SK-N-SH (cell line): Measurements from ENCODE around the gene VWA5B2. TPM values are rescaled to one million over a fixed set of nuclear protein-coding genes. Genes with fewer than 3 reads are reported as not detected.

Source experiments
- CTCF ChIA-PET: fragments of 300-600, 350-600 bp; formaldehyde crosslinking; extraction: SDS; loops from one replicate; lab custom pipeline; 2021; lab: Yijun Ruan, JAX
- POLR2A ChIA-PET: fragments of 350-600 bp; sonication (Branson Sonifier 250); formaldehyde crosslinking; extraction: SDS; loops from one replicate; lab custom pipeline; 2020; ENCODE audit warnings: antibody characterized with exemption, inconsistent platforms; lab: Yijun Ruan, JAX
- DNase-seq: peaks from one replicate; pipeline ENCODE4 v3.0.0; 2012
- H2AFZ ChIP-seq: fragments of 200-600 bp; sonication (generic); 2 replicates; pipeline ENCODE4 v1.8.1; 2016; ENCODE audit warnings: antibody characterized with exemption, mild to moderate bottlenecking, low read depth
- H3F3A ChIP-seq: fragments of 200-600 bp; sonication (generic); replicated peaks from 2 replicates; pipeline ENCODE3; 2016; ENCODE audit warnings: antibody characterized with exemption, mild to moderate bottlenecking; ENCODE audit not compliant: insufficient read depth
- H3K27ac ChIP-seq, 2 experiments: fragments of 200-500 bp in 1 of 2; fragments of 200-600 bp in 1 of 2; sonication (Bioruptor generic) in 1 of 2; sonication (generic), shearing (Covaris generic) in 1 of 2; 2 replicates each; pipeline versions ENCODE4 v1.5.1 to v1.6.1; 2014 to 2016; ENCODE audit warnings: low read depth in 2 of 2, inconsistent platforms in 1 of 2, low read length in 1 of 2, mild to moderate bottlenecking in 1 of 2, mixed read lengths in 1 of 2
- H3K27me3 ChIP-seq: fragments of 200-600 bp; sonication (generic), shearing (Covaris generic); 2 replicates; pipeline ENCODE4 v1.6.1; 2016; ENCODE audit warnings: mixed run types; ENCODE audit not compliant: insufficient read depth
- H3K36me3 ChIP-seq, 2 experiments: fragments of 200-500 bp in 1 of 2; fragments of 200-600 bp in 1 of 2; sonication (Bioruptor generic) in 1 of 2; sonication (generic) in 1 of 2; replicated peaks in 1 of 2; 2 replicates each; pipeline versions ENCODE3 to v1.5.1; 2014 to 2016; ENCODE audit warnings: low read length in 1 of 2, mild to moderate bottlenecking in 1 of 2; ENCODE audit not compliant: insufficient read depth in 2 of 2, control insufficient read depth in 1 of 2
- H3K4me1 ChIP-seq, 2 experiments: fragments of 200-500 bp in 1 of 2; fragments of 200-600 bp in 1 of 2; sonication (Bioruptor generic) in 1 of 2; sonication (generic), shearing (Covaris generic) in 1 of 2; 2 replicates each; pipeline versions ENCODE4 v1.5.1 to v1.6.1; 2014 to 2016; ENCODE audit warnings: low read depth in 1 of 2, low read length in 1 of 2, mixed run types in 1 of 2; ENCODE audit not compliant: insufficient read depth in 2 of 2, control insufficient read depth in 1 of 2
- H3K4me2 ChIP-seq: fragments of 200-600 bp; sonication (generic), shearing (Covaris generic); 2 replicates; pipeline ENCODE4 v1.6.1; 2017; ENCODE audit warnings: mixed run types
- H3K4me3 ChIP-seq, 2 experiments: fragments of 200-500 bp in 1 of 2; fragments of 200-600 bp in 1 of 2; sonication (Bioruptor generic) in 1 of 2; sonication (generic), shearing (Covaris generic) in 1 of 2; 2 replicates each; pipeline versions ENCODE4 v1.5.1 to v1.8.1; 2014 to 2016; ENCODE audit warnings: low read depth in 2 of 2, inconsistent platforms in 1 of 2, low read length in 1 of 2, mild to moderate bottlenecking in 1 of 2, mixed read lengths in 1 of 2, moderate library complexity in 1 of 2
- H3K79me2 ChIP-seq: fragments of 200-600 bp; sonication (generic); 2 replicates; pipeline ENCODE4 v1.8.1; 2017; ENCODE audit warnings: mild to moderate bottlenecking; ENCODE audit not compliant: insufficient read depth
- H3K9ac ChIP-seq: fragments of 200-600 bp; sonication (generic); 2 replicates; pipeline ENCODE4 v1.6.1; 2017; ENCODE audit warnings: mixed run types
- H3K9me2 ChIP-seq: fragments of 200-600 bp; sonication (generic); 2 replicates; pipeline ENCODE4 v1.6.1; 2017; ENCODE audit warnings: mixed run types
- H3K9me3 ChIP-seq: fragments of 200-600 bp; sonication (generic); 2 replicates; pipeline ENCODE4 v1.6.1; 2017; ENCODE audit warnings: mixed run types, mild to moderate bottlenecking, moderate library complexity
- H4K20me1 ChIP-seq: fragments of 200-600 bp; sonication (generic); 2 replicates; pipeline ENCODE4 v1.6.1; 2017; ENCODE audit warnings: mild to moderate bottlenecking, mixed run types; ENCODE audit not compliant: insufficient read depth
- CHD2 ChIP-seq: fragments of 150-350 bp; IDR thresholded peaks from 2 replicates; pipeline ENCODE4 v1.6.1; 2018; ENCODE audit warnings: low read length; ENCODE audit not compliant: partially characterized antibody
- ELF1 ChIP-seq: IDR thresholded peaks from 2 replicates; pipeline ENCODE4 v1.4.0; 2012
- FOXJ3 ChIP-seq: sonication (generic); formaldehyde crosslinking; IDR thresholded peaks from 2 replicates; pipeline ENCODE4 v1.5.1; 2020; ENCODE audit warnings: mild to moderate bottlenecking, missing genetic modification reagents
- GATA2 ChIP-seq: sonication (generic); formaldehyde crosslinking; IDR thresholded peaks from 2 replicates; pipeline ENCODE4 v1.5.0; 2020; ENCODE audit warnings: mild to moderate bottlenecking, missing genetic modification reagents
- JUND ChIP-seq: IDR thresholded peaks from 2 replicates; pipeline ENCODE4 v1.4.0; 2012
- MAX ChIP-seq: IDR thresholded peaks from 2 replicates; pipeline ENCODE4 v1.4.0; 2012; ENCODE audit warnings: low read depth
- MXI1 ChIP-seq: IDR thresholded peaks from 2 replicates; pipeline ENCODE4 v1.6.1; 2012; ENCODE audit warnings: mild to moderate bottlenecking, low read depth, low read length, improper control_type of control experiment
- NFIC ChIP-seq: IDR thresholded peaks from 2 replicates; pipeline ENCODE4 v1.4.0; 2012; ENCODE audit warnings: borderline replicate concordance
- PBX3 ChIP-seq: IDR thresholded peaks from 2 replicates; pipeline ENCODE4; 2012
- RAD21 ChIP-seq: IDR thresholded peaks from 2 replicates; pipeline ENCODE4 v1.6.1; 2012; ENCODE audit warnings: mild to moderate bottlenecking, low read length
- RCOR1 ChIP-seq: fragments of 150-350 bp; IDR thresholded peaks from 2 replicates; pipeline ENCODE4 v1.6.1; 2017; ENCODE audit warnings: antibody characterized with exemption, low read length
- REST ChIP-seq: IDR thresholded peaks from 2 replicates; pipeline ENCODE4 v1.6.1; 2012; ENCODE audit warnings: mild to moderate bottlenecking, low read depth, low read length, moderate library complexity
- RXRA ChIP-seq: IDR thresholded peaks from 2 replicates; pipeline ENCODE4 v1.4.0; 2012; ENCODE audit warnings: low read depth, mild to moderate bottlenecking, borderline replicate concordance
- SMC3 ChIP-seq: IDR thresholded peaks from 2 replicates; pipeline ENCODE4 v1.6.1; 2012; ENCODE audit warnings: low read depth, low read length, improper control_type of control experiment
- TEAD4 ChIP-seq: IDR thresholded peaks from 2 replicates; pipeline ENCODE4 v1.4.0; 2012; ENCODE audit warnings: mild to moderate bottlenecking, borderline replicate concordance; ENCODE audit not compliant: insufficient read depth
- USF2 ChIP-seq: fragments of 150-350 bp; IDR thresholded peaks from 2 replicates; pipeline ENCODE4 v1.6.1; 2017; ENCODE audit warnings: antibody characterized with exemption, low read length, low read depth, borderline replicate concordance
- YY1 ChIP-seq: IDR thresholded peaks from 2 replicates; pipeline ENCODE4 v1.4.0; 2012; ENCODE audit warnings: low read depth, mild to moderate bottlenecking
- ZBTB33 ChIP-seq: IDR thresholded peaks from 2 replicates; pipeline ENCODE4 v1.4.0; 2012; ENCODE audit warnings: low read depth, borderline replicate concordance
- WGBS: methylation state at CpG from one replicate; pipeline ENCODE4 v1.1.6; 2017; ENCODE audit warnings: low lambda C conversion rate; 5-methylcytosine and 5-hydroxymethylcytosine counted together
- polyA plus RNA-seq, 3 experiments: library from polyadenylated mRNA; depleted of rRNA; stranded (reverse); fragments of >200 nt; gene quantifications; 2 replicates each; pipeline ENCODE4 v1.2.3, GENCODE V29; 2012

Gene VWA5B2
- polyA plus RNA-seq, 1 of the 3 experiments (the other 2 are of a cell fraction): 0.08 TPM

- TF ChIP-seq MAX (no peak), USF2 (no peak), RCOR1 (no peak), ZBTB33 (no peak), RXRA (no peak)
Measured at GRCh38 chr3:184184546-184185230, 44.7 kb upstream of the VWA5B2 start (continued).

GRCh38 chr3:184185461-184186183 lies 43.8 kb upstream of the VWA5B2 start:
- Histone ChIP-seq H4K20me1 (peaks cover 19% of the 10 kb centered on the region; the same call in 1 of the 2 replicates), H3K4me1 (peaks cover 6 to 20% of the 10 kb centered on the region in 2 experiments; a peak in 3 of 4 replicates), H3K9me2 (no peaks in the 10 kb centered on the region), H3K27me3 (no peaks in the 10 kb centered on the region), H3K4me2 (peak overlapping the region; percentile 98; the same call in 1 of the 2 replicates), H3K9me3 (no peaks in the 10 kb centered on the region), H3K36me3 (peaks cover 43 to 64% of the 10 kb centered on the region in 2 experiments), H3K79me2 (peaks cover 46% of the 10 kb centered on the region), H3K4me3 (peak overlapping the region; percentile 99 to 100), H3F3A (peaks cover 33% of the 10 kb centered on the region), H3K9ac (peak overlapping the region; percentile 81; the same call in 1 of the 2 replicates), H2AFZ (0 out of 2 replicates have a peak overlapping the region, but pooled peaks have one; percentile 50), H3K27ac (peak overlapping the region; percentile 84 to 96)
- CTCF ChIA-PET: interaction anchor here (1.0 to 3.2 kb wide), 6 partner anchors 8 to 140 kb away, joined by 3 to 13 read pairs (median 4); partner anchors contain the start of genes AP2M1 and EEF1AKMT4
- WGBS: 5% methylated on average over 13 of the region's 55 CpGs
- DNase-seq: peak; percentile 97
- POLR2A ChIA-PET: interaction anchor here (0.9 to 1.4 kb wide), 4 partner anchors 9 to 61 kb away, joined by 4 to 6 read pairs (median 6); partner anchors contain the start of gene AP2M1
- peak; percentile 93 for TF ChIP-seq MXI1
- TF ChIP-seq MAX: peak; percentile 96
- no peak for TF ChIP-seq SMC3
- no peak for TF ChIP-seq REST
- 0 out of 2 replicates have a peak, but pooled peaks have one; percentile 32 for TF ChIP-seq RAD21
- no peak for TF ChIP-seq TEAD4
- 0 out of 2 replicates have a peak, but pooled peaks have one; percentile 39 for TF ChIP-seq JUND
- peak; percentile 41 for TF ChIP-seq PBX3
- TF ChIP-seq GATA2: no peak
- TF ChIP-seq YY1: no peak
- no peak for TF ChIP-seq FOXJ3
- TF ChIP-seq NFIC: no peak
- no peak; the same call in none of the 2 replicates for TF ChIP-seq ELF1
- TF ChIP-seq CHD2: peak; percentile 39
- TF ChIP-seq ZBTB33: 0 out of 2 replicates have a peak, but pooled peaks have one; percentile 33
